GM21515 (cell line): ENCODE results near the gene KCNA10.

Source experiments
- ATAC-seq: cut with Tn5 transposase; IDR thresholded peaks from one replicate; pipeline ENCODE4 v1.9.1; 2021; ENCODE audit not compliant: unreplicated experiment

KCNA10 gene

GRCh38 chr1:110478886-110479285 is 40.1 kb downstream of the KCNA10 start:
- no peak for ATAC-seq

- ATAC-seq, result no peak
Measured at GRCh38 chr1:110477967-110478640, 40.9 kb downstream of the KCNA10 start.

GRCh38 chr1:110477445-110477957 is 41.5 kb downstream of the KCNA10 start:
- ATAC-seq, result no peak

- no peak for ATAC-seq
Measured at GRCh38 chr1:110477041-110477440, 41.9 kb downstream of the KCNA10 start.

GRCh38 chr1:110476028-110476765 is 42.8 kb downstream of the KCNA10 start:
- ATAC-seq, result no peak

GRCh38 chr1:110475362-110476027 is 43.5 kb downstream of the KCNA10 start:
- ATAC-seq, result no peak

- no peak for ATAC-seq
Measured at GRCh38 chr1:110474444-110474843, 44.5 kb downstream of the KCNA10 start.

GRCh38 chr1:110472546-110472945 is 46.4 kb downstream of the KCNA10 start:
- no peak for ATAC-seq

- ATAC-seq, result no peak
Measured at GRCh38 chr1:110471131-110471530, 47.8 kb downstream of the KCNA10 start.
